MM.1S (cell line): Measurements from ENCODE around the gene FARP2.

Source experiments
- DNase-seq: peaks from one replicate; pipeline ENCODE4 v3.0.0-alpha.2; 2015
- H2AFZ ChIP-seq: fragments of 300-600 bp; sonication (generic); 2 replicates; pipeline ENCODE4 v1.6.0; 2016; ENCODE audit warnings: antibody characterized with exemption, low read length
- H3F3A ChIP-seq: fragments of 300-600 bp; sonication (generic); 2 replicates; pipeline ENCODE4 v1.6.1; 2016; ENCODE audit warnings: mild to moderate bottlenecking, antibody characterized with exemption, low read length, moderate library complexity, mixed read lengths; ENCODE audit not compliant: insufficient read depth
- H3K27ac ChIP-seq: fragments of 300-600 bp; sonication (generic); 2 replicates; pipeline ENCODE4 v1.5.1; 2016; ENCODE audit warnings: mild to moderate bottlenecking, low read length
- H3K27me3 ChIP-seq: fragments of 300-600 bp; sonication (generic); replicated peaks from 2 replicates; pipeline ENCODE4 v1.6.0; 2016; ENCODE audit warnings: low read length; ENCODE audit not compliant: insufficient read depth
- H3K36me3 ChIP-seq: fragments of 300-600 bp; sonication (generic); replicated peaks from 2 replicates; pipeline ENCODE4 v1.6.1; 2016; ENCODE audit warnings: mild to moderate bottlenecking, low read length, mixed read lengths; ENCODE audit not compliant: insufficient read depth
- H3K4me1 ChIP-seq: fragments of 300-600 bp; sonication (generic); 2 replicates; pipeline ENCODE4 v1.6.1; 2016; ENCODE audit warnings: low read length, mixed read lengths
- H3K4me2 ChIP-seq: fragments of 300-600 bp; sonication (generic); 2 replicates; pipeline ENCODE4 v1.6.0; 2016; ENCODE audit warnings: low read depth, low read length
- H3K4me3 ChIP-seq: fragments of 300-600 bp; sonication (generic); 2 replicates; pipeline ENCODE4 v1.5.1; 2016; ENCODE audit warnings: low read length, mixed read lengths
- H3K79me2 ChIP-seq: fragments of 300-600 bp; sonication (generic); 2 replicates; pipeline ENCODE4 v1.6.1; 2016; ENCODE audit warnings: mixed run types, low read length, mixed read lengths
- H3K9ac ChIP-seq: fragments of 300-600 bp; sonication (generic); 2 replicates; pipeline ENCODE4 v1.6.1; 2016; ENCODE audit warnings: low read length, mixed read lengths
- H3K9me2 ChIP-seq: fragments of 300-600 bp; sonication (generic); replicated peaks from 2 replicates; pipeline ENCODE4 v1.6.1; 2016; ENCODE audit warnings: mild to moderate bottlenecking, low read length, mixed read lengths; ENCODE audit not compliant: insufficient read depth
- H3K9me3 ChIP-seq: fragments of 300-600 bp; sonication (generic); replicated peaks from 2 replicates; pipeline ENCODE4 v1.6.1; 2016; ENCODE audit warnings: mild to moderate bottlenecking, low read length, mixed read lengths; ENCODE audit not compliant: insufficient read depth
- H4K20me1 ChIP-seq: fragments of 300-600 bp; sonication (generic); 2 replicates; pipeline ENCODE4 v1.6.1; 2016; ENCODE audit warnings: mild to moderate bottlenecking, low read length, moderate library complexity, mixed read lengths; ENCODE audit not compliant: insufficient read depth
- CTCF ChIP-seq: fragments of 300-600 bp; sonication (generic); IDR thresholded peaks from 2 replicates; pipeline ENCODE4 v1.5.1; 2016; ENCODE audit warnings: antibody characterized with exemption, low read length, mixed read lengths
- EZH2 ChIP-seq: fragments of 300-600 bp; sonication (generic); optimal IDR thresholded peaks from 2 replicates; pipeline ENCODE3; 2017; ENCODE audit warnings: low read depth, mild to moderate bottlenecking, antibody characterized with exemption, low read length, mixed read lengths
- EZH2phosphoT487 ChIP-seq: fragments of 300-600 bp; sonication (generic); IDR thresholded peaks from 2 replicates; pipeline ENCODE4 v1.6.1; 2018; ENCODE audit warnings: antibody characterized with exemption, low read length

The FARP2 gene

GRCh38 chr2:241490825-241491506, 134.9 kb downstream of the FARP2 start:
- no peak overlapping the region for H3K27ac ChIP-seq
- no peaks in the 10 kb centered on the region for H3F3A ChIP-seq
- H3K9ac ChIP-seq = no peak overlapping the region
- no peaks in the 10 kb centered on the region for H3K9me2 ChIP-seq
- no peaks in the 10 kb centered on the region for H3K79me2 ChIP-seq
- H3K4me1 ChIP-seq = no peaks in the 10 kb centered on the region
- H3K36me3 ChIP-seq = no peaks in the 10 kb centered on the region
- no peak overlapping the region for H2AFZ ChIP-seq
- no peak for DNase-seq
- no peak overlapping the region for H3K4me3 ChIP-seq
- TF ChIP-seq EZH2phosphoT487 (no peak), EZH2 (no peak), CTCF (no peak)
- no peaks in the 10 kb centered on the region for H3K27me3 ChIP-seq
- H4K20me1 ChIP-seq = no peaks in the 10 kb centered on the region
- H3K9me3 ChIP-seq = no peaks in the 10 kb centered on the region
- no peak overlapping the region for H3K4me2 ChIP-seq

- H3K79me2 ChIP-seq = no peaks in the 10 kb centered on the region
- H3K4me1 ChIP-seq = no peaks in the 10 kb centered on the region
- H3K36me3 ChIP-seq = no peaks in the 10 kb centered on the region
- no peaks in the 10 kb centered on the region for H3F3A ChIP-seq
- no peak overlapping the region for H3K4me3 ChIP-seq
- no peak overlapping the region for H3K4me2 ChIP-seq
- no peaks in the 10 kb centered on the region for H3K9me2 ChIP-seq
- no peaks in the 10 kb centered on the region for H4K20me1 ChIP-seq
- H3K9ac ChIP-seq = no peak overlapping the region
- no peaks in the 10 kb centered on the region for H3K27me3 ChIP-seq
- DNase-seq = no peak
- TF ChIP-seq EZH2 = no peak
- TF ChIP-seq CTCF = no peak
- TF ChIP-seq EZH2phosphoT487 = no peak
- no peak overlapping the region for H2AFZ ChIP-seq
- no peaks in the 10 kb centered on the region for H3K9me3 ChIP-seq
- no peak overlapping the region for H3K27ac ChIP-seq
Measured at GRCh38 chr2:241491549-241492173, 135.6 kb downstream of the FARP2 start.

GRCh38 chr2:241492174-241492565, 136.1 kb downstream of the FARP2 start:
- DNase-seq = no peak
- no peaks in the 10 kb centered on the region for H3K79me2 ChIP-seq
- H3K4me1 ChIP-seq = no peaks in the 10 kb centered on the region
- TF ChIP-seq EZH2 = no peak
- no peak for TF ChIP-seq CTCF
- no peak for TF ChIP-seq EZH2phosphoT487
- no peaks in the 10 kb centered on the region for H3F3A ChIP-seq
- H3K9ac ChIP-seq = no peak overlapping the region
- no peaks in the 10 kb centered on the region for H3K9me2 ChIP-seq
- H3K27me3 ChIP-seq = no peaks in the 10 kb centered on the region
- H4K20me1 ChIP-seq = no peaks in the 10 kb centered on the region
- H3K9me3 ChIP-seq = no peaks in the 10 kb centered on the region
- no peak overlapping the region for H3K4me3 ChIP-seq
- no peak overlapping the region for H2AFZ ChIP-seq
- H3K27ac ChIP-seq = no peak overlapping the region
- no peak overlapping the region for H3K4me2 ChIP-seq
- H3K36me3 ChIP-seq = no peaks in the 10 kb centered on the region
